IPS-NIHi11 (cell line): ENCODE data around the gene BPHL.
"Not testable (repeated sequence)": the region's sequence is repeated elsewhere in the genome, so short reads cannot be mapped to it uniquely, and the experiment has no call there.

Experiments
- DNase-seq: peaks from one replicate; pipeline ENCODE4 v3.0.0; 2012; ENCODE audit warnings: mixed read lengths, low spot score

Gene BPHL

DNA sequence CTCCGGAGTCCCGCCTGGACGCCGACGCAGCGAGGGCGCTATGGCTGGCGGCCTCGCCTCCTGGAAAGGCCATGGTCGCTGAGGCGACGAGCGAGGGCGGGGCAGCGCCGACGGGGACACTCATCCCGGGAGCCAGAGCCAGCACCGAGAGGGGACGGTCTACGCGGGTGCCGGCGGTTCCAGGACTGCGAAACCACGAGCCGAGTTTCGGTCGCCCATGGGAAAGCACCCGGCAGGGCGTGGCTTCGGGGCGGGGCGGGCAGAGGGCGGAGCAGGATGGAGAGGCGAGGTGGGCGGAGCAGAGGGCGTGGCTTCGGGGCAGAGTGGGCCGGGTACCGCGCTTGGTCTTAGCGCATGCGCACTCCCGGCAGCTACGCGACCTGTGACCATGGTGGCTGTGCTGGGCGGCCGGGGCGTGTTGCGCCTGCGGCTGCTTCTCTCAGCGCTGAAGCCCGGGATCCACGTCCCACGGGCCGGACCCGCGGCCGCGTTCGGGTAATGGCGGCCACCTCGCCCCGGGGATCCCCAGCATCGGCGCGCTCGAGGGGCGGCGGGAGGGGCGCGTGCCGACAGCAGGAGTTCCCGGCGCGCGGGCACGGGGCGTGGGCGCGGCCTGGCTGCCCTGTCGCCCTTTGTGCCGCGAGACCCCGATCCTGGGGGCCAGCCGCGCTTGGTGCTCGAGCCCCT, at the start of gene BPHL:
Gene BPHL, plus strand, starts transcription at position 359 of the 687 bp plus-strand sequence. Its CDS starts 30 bp downstream, at position 389.
- DNase-seq: peak; percentile 99

DNA sequence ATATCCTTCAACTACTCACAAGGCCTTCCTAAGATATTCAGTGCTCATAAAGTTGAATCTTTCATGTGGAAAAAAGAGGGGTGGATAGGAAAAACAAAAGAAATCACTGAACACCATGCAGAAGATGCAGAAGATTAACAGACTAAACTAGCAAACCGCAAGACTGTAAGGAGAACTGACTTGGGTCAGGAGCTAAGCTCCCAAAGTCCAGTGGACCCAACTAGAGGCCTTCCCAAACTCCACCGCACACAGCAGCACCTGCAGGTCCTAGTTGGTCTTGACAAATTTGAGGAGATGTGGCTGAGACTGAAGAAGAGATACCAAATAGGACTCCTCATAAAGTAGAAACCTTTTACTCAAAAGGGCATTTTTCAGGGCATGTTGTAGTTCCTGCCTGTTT, 46.9 kb upstream of the BPHL start:
- DNase-seq: no peak

DNA sequence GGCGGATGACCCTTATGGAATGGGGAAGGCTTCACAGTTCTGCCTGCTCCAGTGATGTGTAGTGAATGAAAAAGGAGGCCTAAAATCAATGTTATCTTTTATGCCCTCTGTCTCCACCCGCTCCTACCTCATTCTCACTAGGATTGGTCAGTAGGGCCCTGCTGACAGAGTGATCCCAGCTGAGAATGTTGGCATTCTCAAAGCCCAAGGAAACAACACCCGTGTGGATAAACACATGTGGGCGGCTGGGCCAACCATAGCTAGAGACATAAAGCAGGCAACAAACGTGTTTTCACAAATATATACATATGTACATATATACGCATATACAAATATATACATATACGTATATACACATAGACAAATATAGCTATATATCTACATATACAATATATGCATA, 45.7 kb upstream of the BPHL start:
- no peak for DNase-seq

DNA sequence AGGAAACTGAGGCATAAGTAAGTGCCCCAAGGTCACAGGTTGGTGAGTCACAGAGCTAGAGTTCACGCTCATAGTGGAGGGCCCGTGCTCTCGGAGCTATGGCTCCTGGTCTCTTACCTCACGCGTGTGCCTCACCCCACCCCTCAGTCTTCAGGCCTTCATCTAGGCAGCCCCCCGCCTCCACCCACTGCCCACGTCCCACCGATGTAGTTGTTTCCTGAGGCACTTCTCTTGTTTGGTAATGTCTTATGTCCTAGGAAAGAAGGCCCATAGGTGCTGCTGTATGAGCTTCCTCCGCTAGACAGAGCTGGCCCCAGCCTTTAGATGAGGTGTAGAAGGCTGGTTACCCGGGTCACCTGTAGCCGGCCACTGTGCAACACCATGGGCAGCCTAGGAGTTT, 45.1 kb upstream of the BPHL start:
- DNase-seq: no peak

DNA sequence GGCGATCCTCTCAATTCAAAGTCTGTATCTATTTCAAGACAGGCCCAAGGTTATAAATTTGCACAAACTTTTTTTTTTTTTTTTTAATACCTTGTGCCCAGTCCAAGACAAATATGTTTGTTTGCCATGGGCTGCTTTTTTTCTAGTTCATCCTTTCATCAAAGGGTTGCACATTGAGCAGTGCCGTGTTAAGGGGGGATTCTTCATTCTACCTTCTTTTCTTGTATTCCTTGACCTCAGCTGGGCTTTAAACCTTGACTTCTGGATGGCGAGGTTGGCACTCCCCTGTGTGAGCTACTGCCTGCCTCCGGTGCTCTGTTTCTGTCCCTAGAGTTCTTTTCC, 42.8 kb upstream of the BPHL start:
- no peak for DNase-seq

DNA sequence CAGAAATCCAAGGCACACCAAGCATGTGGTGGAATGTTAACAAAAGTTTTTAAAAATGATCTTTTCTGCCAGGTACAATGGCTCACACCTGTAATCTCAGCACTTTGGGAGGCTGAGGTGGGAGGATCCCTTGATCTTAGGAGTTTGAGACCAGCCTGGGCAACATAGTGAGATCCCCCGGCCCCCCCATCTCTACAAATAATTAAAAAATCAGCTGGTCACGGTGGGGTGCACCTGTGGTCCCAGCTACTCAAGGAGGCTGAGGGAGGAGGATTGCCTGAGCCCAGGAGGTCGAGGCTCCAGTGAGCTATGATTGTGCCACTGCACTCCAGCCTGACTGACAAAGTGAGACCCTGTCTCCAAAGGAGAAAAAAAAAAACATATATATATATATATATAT, 42.2 kb upstream of the BPHL start:
- no peak for DNase-seq

DNA sequence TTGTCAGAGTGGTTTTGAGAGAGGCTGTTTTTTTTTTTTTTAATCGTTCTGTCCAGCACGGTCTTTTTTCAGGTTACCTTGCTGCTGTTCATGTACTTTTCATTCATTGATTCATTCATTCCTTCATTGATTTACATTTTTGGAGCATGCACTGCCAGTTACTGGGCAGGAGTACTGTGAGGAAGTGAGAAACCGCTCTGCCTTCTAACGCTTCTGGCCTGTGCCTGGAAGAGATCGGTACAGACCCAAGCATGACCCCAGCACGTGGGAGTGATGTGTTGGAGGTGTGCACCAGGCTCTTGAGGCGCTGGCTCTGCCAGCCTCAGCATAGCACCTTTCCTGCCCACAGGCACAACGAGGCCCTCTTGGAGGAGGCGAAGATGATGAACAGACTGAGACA, 41.1 kb upstream of the BPHL start:
- DNase-seq: no peak

DNA sequence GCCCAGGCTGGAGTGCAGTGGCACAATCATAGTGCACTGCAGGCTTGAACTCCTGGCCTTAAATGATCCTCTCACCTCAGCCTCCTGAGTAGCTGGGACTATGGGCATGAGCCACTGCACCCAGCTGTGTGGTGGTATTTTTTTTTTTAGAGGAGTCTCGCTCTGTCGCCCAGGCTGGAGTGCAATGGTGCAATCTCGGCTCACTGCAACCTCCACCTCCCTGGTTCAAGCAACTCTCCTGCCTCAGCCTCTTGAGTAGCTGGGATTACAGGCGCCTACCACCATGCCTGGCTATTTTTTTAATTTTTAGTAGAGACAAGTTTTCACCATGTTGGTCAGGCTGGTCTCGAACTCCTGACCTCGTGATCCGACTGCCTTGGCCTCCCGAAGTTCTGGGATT, 39.6 kb upstream of the BPHL start:
- DNase-seq: not testable (repeated sequence)

DNA sequence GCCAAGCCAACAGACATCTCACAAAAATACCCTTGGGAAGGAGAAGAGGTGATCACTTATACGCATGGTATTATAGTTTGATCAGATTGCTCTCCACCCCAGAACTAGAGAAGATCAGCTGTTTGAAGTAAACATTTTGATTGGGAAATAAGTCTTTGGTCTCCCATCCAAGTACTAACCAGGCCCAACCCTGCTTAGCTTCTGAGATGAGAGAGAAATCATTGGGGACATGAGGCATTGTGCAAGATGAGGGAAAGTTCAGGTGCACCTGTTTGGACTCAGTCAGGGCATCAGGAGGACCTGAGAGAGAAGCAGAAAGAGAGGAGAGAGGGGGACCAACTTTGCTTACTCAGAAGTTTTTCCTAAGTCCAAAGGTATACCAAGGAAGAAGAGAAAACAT, 38.8 kb upstream of the BPHL start:
- DNase-seq: no peak

DNA sequence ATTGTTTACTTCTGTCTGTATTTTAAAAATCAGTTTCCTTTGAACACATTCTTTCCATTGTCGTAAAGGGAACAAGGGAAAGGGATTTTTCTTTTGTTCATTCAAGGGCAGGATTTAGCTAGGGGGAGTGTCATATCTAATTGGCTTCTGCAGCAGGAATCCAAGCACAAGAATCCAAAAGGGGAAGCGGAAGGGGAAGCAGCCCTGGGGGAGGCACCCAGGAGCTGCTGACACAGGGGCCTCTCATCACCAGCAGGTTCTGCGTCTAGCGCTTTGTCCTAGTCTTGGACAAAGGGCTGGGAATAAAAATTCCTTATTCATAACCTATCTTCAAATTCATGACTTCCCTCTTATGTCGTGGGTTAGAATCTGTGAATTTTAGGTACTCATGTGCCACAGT, 36.6 kb upstream of the BPHL start:
- DNase-seq: peak; percentile 23

DNA sequence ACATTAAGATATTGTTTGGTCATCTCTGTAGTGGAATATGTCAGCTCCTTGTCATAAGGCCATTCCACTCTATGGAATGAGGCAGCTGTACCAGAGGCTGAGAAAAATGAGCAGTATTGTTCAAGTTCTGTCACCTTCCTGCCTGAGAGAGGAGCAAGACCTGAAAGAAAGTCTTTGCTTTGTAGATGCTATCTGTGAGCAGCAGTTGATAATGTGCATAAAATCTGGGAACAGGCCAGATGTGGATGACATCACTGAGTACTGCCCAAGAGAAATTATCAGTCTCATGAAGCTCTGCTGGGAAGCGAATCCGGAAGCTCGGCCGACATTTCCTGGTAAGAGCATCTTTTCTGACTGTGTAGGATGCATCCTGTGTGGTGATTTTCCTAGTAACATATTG, 33.4 kb upstream of the BPHL start:
- DNase-seq: no peak

DNA sequence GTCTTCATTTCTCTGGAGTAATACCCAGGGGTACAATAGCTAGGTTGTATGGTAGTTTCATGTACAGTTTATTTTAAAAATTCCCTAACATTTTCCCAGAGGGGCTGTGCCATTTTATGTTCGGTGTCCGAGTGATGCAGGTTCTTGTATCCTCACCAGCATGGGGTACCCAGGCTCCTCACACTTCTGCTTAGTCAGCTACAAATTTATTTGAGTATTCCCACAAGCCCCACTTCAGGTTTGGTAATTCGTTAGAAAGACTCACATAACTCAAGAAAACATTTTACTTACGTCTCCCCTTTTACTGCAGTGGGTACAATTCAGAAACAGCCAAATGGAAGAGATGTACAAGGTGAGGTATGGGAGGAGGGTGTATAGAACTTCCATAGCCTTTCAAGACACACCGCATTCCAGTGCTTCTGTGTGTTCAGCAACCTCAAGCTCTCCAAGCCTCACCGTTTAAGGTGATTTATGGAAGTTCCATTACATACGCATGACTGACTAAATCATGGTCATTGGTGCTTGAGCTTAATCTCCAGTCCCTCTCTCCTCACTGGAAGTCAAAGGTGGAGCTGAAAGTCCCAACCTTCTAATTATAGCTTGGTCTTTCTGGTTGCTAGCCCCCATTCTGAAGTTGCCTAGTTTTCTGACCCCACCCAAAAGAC, 32.1 kb upstream of the BPHL start:
- DNase-seq: no peak

DNA sequence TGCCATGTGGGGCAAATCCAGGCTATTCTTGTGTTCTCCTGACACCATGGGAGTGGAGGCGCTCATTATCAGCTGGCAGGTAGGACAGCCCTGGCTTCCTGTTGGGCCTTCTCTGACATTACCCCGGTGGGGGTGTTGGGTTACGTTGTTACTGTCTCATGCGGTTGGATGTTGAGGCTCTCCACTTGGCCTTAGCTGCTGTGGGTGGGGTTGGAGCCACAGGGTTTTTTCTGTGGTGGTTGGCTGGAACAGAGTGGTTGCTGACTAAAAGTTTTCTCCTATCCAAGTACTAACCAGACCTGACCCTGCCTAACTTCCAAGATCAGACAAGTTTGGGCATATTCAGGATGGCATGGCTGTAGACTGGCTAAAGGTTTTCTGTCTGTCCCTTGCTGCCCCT, 30.1 kb upstream of the BPHL start:
- DNase-seq: no peak

DNA sequence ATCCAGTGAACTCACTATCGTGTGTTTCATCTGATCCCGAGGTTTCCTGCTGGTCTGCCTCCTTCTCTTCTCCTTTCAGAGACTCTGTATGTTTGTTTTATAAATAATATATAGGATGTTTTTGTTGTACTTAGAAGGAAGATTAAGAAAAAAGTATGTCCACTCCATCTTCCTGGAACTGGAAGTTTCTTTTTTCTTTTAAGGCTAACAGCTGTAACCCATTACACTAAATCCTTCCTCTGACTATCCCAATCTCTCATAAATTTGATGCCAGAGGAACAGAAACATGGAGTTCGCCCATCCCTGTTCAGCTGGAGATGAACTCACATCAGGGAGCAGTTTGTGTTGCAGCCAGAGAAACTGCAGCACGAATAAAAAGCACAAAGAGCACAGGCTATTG, 29.5 kb upstream of the BPHL start:
- DNase-seq: no peak

DNA sequence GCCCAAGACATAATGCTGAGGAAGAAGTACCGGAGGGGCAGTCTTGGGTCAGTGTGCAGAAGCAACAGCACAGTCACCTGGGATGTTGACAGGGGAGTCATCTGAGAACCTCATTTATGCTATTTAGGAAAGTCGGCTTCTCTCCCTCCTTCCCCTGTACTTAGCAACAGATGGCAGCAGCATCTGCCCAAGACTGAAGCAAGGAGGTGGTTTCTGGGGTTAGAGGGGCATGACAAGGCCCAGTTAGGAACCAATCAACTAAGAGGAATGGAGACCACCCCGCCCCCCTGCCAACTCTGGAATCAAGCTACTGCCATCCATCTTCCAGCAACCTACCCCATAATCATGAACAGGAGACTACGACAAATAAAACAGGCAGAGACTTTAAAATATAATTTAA, 28.5 kb upstream of the BPHL start:
- DNase-seq: no peak

DNA sequence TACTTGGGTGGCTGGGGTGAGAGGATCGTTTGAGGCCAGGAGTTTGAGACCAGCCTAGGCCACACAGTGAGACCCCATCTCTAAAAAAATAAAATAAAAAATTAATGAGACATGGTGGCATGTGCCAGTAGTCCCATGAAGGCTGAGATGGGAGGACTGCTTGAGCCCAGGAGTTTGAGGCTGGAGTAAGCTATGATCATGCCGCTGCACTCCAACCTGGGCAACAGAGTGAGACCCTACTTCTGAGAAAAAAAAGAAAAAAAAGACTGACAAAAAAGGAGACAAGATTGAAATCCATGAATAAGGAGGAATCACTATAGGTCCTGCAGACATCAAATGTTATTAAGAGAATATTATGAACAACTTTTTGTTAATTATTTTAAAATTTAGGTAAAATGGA, 23.7 kb upstream of the BPHL start:
- DNase-seq: no peak

DNA sequence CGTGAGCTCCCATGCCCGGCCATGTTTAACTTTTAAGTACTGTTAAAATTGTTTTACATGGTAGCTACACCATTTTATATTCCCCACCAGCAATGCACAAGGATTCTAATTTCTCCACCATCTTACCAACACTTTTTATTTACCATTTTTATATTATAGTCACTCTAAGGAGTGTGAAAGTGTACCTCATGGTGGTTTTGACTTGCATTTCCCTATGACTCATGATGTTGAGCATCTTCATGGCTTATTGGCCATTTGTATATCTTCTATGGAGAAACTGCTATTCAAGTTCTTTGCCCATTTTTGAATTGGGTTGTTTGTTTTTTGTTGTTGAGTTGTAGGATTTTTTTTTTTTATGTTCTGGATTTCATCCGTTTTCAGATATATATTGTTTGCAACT, 15.6 kb upstream of the BPHL start:
- DNase-seq: no peak

DNA sequence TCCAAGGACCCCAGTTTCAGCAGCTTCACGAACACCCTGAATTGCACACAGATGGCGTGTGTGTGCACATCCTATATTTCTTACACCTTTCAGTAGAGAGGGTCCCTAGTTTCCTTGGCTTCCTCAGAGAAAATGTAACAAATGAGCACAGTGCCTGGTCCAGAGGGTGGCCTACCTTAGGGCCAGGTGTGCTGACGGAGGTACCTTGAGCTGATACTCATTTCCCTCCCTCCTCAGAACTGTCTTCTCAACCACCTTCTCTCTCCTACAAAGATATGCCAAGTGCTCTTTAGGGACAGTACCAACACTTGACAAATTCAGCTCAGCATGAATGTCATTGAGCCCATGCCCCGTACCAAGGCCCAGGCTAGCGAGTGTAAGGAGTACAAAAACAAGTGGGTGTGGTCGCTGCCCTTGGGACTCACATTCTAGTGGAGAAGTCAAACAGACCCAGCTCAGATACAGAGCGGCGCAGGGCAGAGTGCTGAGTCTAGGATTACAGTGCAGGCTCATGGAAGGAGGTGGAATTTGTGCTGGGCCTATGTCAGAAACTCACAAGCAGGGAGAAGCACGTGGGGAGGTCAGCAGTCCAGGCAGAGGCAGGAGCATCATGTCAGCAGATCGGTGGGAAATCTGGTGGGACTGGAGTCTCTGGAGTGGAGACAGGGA, 9.6 kb upstream of the BPHL start:
- DNase-seq: no peak

DNA sequence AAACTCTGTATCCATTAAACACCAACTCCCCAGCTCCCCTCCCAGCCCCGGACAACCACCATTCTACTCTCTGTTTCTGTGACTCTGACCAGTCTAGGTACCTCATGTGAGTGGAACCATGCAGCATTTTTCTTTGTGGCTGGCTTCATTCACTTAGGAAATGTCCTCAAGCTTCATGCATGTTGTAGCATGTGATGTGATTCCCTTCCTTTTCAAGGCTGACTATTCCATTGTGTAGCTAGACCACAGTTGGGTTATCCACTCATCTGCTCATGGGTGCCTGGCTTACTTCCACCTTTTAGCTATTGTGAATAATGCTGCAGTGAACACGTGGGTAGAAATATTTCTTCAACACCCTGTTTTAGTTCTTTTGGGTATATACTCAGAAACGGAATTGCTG, 8.8 kb upstream of the BPHL start:
- no peak for DNase-seq

DNA sequence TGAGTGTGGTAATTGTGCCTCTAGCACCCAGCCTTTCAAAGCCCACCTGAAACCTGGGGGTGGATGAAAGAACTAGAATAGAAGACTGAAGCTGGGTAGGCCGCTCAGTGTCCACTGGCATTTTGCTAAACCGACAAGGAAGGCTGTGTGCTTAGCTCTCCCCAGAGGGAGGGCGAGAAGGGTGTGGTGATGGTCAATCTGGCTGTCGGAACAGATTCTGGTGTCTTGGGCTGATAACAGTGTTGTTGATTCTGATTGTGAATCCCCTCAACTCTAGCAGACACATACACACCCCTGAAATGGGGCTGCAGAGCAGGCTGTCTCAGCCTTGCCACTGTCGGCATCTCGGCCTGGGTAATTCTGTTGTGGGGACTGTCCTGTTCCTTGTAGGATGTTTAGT, 4.1 kb upstream of the BPHL start:
- no peak for DNase-seq

DNA sequence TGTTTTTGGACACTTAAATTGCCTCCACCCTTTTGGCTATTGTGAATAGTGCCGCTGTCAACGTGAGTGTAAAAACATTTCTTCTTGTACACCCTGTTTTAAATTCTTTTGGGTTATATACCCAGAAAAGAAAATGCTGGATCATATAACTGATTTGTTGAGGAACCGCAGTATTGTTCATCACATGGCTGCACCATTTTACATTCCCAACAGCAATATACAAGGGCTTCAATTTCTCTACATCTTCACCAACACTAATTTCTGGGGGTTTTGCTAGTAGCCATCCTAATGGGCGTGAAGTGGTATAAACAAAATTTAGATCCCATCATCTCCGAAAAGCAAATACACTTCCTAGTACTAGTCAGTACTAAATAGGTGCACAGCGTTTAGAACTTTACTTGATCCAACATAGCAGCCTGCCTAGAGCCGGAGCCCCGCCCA, 579 bp upstream of the BPHL start:
- no peak for DNase-seq

DNA sequence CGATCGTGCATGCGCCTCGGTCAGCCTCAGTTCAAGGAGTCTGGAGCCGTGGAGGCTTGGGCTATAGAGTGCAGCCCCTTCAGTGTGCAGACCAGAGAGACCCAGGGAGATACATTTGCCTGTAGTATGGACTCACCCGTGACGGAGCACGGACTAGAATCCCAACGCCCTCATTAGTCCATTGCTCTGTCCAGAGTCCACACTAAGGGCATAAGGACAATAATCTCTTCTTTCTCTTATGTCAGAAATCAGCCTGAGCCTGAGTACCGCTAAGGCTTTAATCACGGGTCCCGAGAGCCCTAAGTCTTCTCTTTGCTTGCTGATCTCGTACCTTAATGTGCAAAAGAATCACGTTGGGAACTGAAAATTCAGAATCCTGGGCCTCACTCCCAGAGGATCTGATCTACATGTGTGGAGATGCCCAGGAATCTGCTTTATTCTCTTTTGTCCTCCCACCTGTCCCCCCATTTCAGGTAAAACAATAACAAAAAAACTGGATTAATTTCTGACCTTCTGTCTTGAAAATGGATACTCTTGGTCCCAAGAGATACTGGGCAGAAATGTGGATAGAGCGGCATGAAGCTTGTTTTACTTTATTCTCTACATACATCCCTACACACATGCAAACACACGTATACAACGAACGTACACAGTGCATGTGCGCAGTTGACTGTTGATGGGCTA, 671 bp downstream of the BPHL start:
- DNase-seq: no peak

DNA sequence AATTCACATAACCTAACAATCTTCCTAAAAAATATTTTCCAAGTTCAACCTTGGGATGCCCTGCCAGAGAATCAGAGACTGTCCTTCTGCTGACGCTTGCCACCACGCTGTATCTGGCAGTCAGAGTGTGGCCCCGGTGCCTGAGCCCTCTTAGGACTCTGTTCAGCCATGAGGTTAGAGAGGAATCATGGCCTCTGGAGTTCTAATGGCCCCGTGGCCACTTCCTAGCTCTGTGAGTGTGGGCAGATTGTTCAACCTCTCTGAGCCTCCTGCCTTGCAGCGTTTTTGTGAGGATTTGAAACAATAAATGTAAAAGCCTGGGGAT, 2.2 kb downstream of the BPHL start:
- no peak for DNase-seq
